DND-41 (cell line): ENCODE measurements around the gene CDC14A.

Source experiments
- ATAC-seq: fragments of 200-7000 bp; cut with Tn5 transposase; 3 replicates; pipeline ENCODE4 v1.9.1; 2021; ENCODE audit warnings: low read depth; ENCODE audit not compliant: insufficient read depth
- DNase-seq: peaks from one replicate; pipeline ENCODE4 v3.0.0-alpha.2; 2020
- H2AFZ ChIP-seq: 2 replicates; pipeline ENCODE4 v1.6.0; 2012; ENCODE audit warnings: low read depth, low read length
- H3K27ac ChIP-seq: 2 replicates; pipeline ENCODE4 v1.5.1; 2012; ENCODE audit warnings: low read length, inconsistent platforms
- H3K27me3 ChIP-seq: fragments of 200-600 bp; sonication (generic); 2 replicates; pipeline ENCODE4 v1.6.0; 2012; ENCODE audit warnings: low read length, mild to moderate bottlenecking, inconsistent platforms; ENCODE audit not compliant: insufficient read depth, poor library complexity
- H3K36me3 ChIP-seq: 2 replicates; pipeline ENCODE4 v1.5.1; 2012; ENCODE audit warnings: low read length, inconsistent platforms; ENCODE audit not compliant: insufficient read depth
- H3K4me1 ChIP-seq: 2 replicates; pipeline ENCODE4 v1.5.1; 2012; ENCODE audit warnings: mild to moderate bottlenecking, low read length; ENCODE audit not compliant: insufficient read depth
- H3K4me2 ChIP-seq: 2 replicates; pipeline ENCODE4 v1.6.0; 2012; ENCODE audit warnings: mild to moderate bottlenecking, moderate library complexity, low read length, inconsistent platforms; ENCODE audit not compliant: insufficient read depth
- H3K4me3 ChIP-seq, 2 experiments: fragments of 200-600 bp in 1 of 2; shearing (Covaris generic) in 1 of 2; 2 replicates each; pipeline ENCODE4 v1.5.1; 2012 to 2016; ENCODE audit warnings: inconsistent platforms in 2 of 2, low read length in 2 of 2, mild to moderate bottlenecking in 2 of 2, low read depth in 1 of 2, moderate library complexity in 1 of 2
- H3K79me2 ChIP-seq: 2 replicates; pipeline ENCODE4 v1.6.0; 2012; ENCODE audit warnings: low read length, inconsistent platforms; ENCODE audit not compliant: insufficient read depth
- H3K9ac ChIP-seq: 2 replicates; pipeline ENCODE4 v1.6.0; 2012; ENCODE audit warnings: low read depth, mild to moderate bottlenecking, inconsistent platforms, low read length, moderate library complexity
- H3K9me3 ChIP-seq: 2 replicates; pipeline ENCODE4 v1.5.1; 2012; ENCODE audit warnings: low read length, moderate library complexity, mild to moderate bottlenecking, inconsistent platforms; ENCODE audit not compliant: insufficient read depth, severe bottlenecking
- H4K20me1 ChIP-seq: 2 replicates; pipeline ENCODE4 v1.6.0; 2012; ENCODE audit warnings: low read length; ENCODE audit not compliant: insufficient read depth
- CTCF ChIP-seq: IDR thresholded peaks from 2 replicates; pipeline ENCODE4 v1.5.1; 2012; ENCODE audit warnings: borderline replicate concordance, low read length, moderate library complexity, mild to moderate bottlenecking; ENCODE audit not compliant: poor library complexity, severe bottlenecking; ENCODE audit errors: extremely low read depth
- EZH2 ChIP-seq: IDR thresholded peaks from 3 replicates; pipeline ENCODE4 v1.6.1; 2012; ENCODE audit warnings: borderline replicate concordance, low read depth, mild to moderate bottlenecking, moderate library complexity, low read length, inconsistent platforms; ENCODE audit not compliant: severe bottlenecking

The CDC14A gene

GRCh38 chr1:100524355-100524754 is 172.0 kb downstream of the CDC14A start:
- DNase-seq (no peak), ATAC-seq (no peak)
- H4K20me1 ChIP-seq: no peaks in the 10 kb centered on the region
- no peak overlapping the region for H2AFZ ChIP-seq
- H3K4me3 ChIP-seq: no peak overlapping the region
- no peak overlapping the region for H3K4me2 ChIP-seq
- 0 out of 2 replicates have a peak, but pooled peaks cover 1% of the 10 kb centered on the region for H3K36me3 ChIP-seq
- peaks cover 3% of the 10 kb centered on the region for H3K4me1 ChIP-seq
- no peak overlapping the region for H3K9ac ChIP-seq
- no peaks in the 10 kb centered on the region for H3K27me3 ChIP-seq
- H3K79me2 ChIP-seq: no peaks in the 10 kb centered on the region
- TF ChIP-seq EZH2 (no peak), CTCF (no peak)
- no peak overlapping the region for H3K27ac ChIP-seq
- no peaks in the 10 kb centered on the region for H3K9me3 ChIP-seq

GRCh38 chr1:100526894-100527293 is 174.6 kb downstream of the CDC14A start:
- ATAC-seq: no peak
- no peaks in the 10 kb centered on the region for H4K20me1 ChIP-seq
- no peaks in the 10 kb centered on the region for H3K9me3 ChIP-seq
- no peaks in the 10 kb centered on the region for H3K27me3 ChIP-seq
- no peak overlapping the region for H2AFZ ChIP-seq
- H3K36me3 ChIP-seq: no peaks in the 10 kb centered on the region
- no peak overlapping the region for H3K9ac ChIP-seq
- no peak for DNase-seq
- no peak overlapping the region for H3K4me3 ChIP-seq
- no peaks in the 10 kb centered on the region for H3K79me2 ChIP-seq
- no peak overlapping the region for H3K27ac ChIP-seq
- H3K4me1 ChIP-seq: peaks cover 28% of the 10 kb centered on the region
- TF ChIP-seq EZH2 (no peak), CTCF (no peak)
- H3K4me2 ChIP-seq: no peak overlapping the region

- Histone ChIP-seq H3K4me3 (no peak overlapping the region), H4K20me1 (no peaks in the 10 kb centered on the region), H3K9me3 (no peaks in the 10 kb centered on the region), H2AFZ (no peak overlapping the region), H3K36me3 (no peaks in the 10 kb centered on the region), H3K27ac (no peak overlapping the region), H3K9ac (no peak overlapping the region), H3K4me2 (no peak overlapping the region), H3K79me2 (no peaks in the 10 kb centered on the region), H3K4me1 (peaks cover 30% of the 10 kb centered on the region), H3K27me3 (no peaks in the 10 kb centered on the region)
- ATAC-seq: no peak
- TF ChIP-seq CTCF (no peak), EZH2 (no peak)
- no peak for DNase-seq
Observed at GRCh38 chr1:100528871-100529270, 176.6 kb downstream of the CDC14A start.

- Histone ChIP-seq H3K4me3 (no peak overlapping the region), H4K20me1 (no peaks in the 10 kb centered on the region), H3K27me3 (no peaks in the 10 kb centered on the region), H3K9ac (peak overlapping the region; percentile 30), H3K4me2 (peak overlapping the region; percentile 41), H3K36me3 (no peaks in the 10 kb centered on the region), H3K4me1 (peaks cover 30% of the 10 kb centered on the region), H2AFZ (peak overlapping the region; percentile 13), H3K27ac (peak overlapping the region; percentile 63), H3K9me3 (no peaks in the 10 kb centered on the region), H3K79me2 (no peaks in the 10 kb centered on the region)
- TF ChIP-seq EZH2: no peak
- no peak for TF ChIP-seq CTCF
- ATAC-seq (no peak), DNase-seq (no peak)
Observed at GRCh38 chr1:100530141-100530540, 177.8 kb downstream of the CDC14A start.
